HepG2 (cell line): ENCODE results near the gene SEC14L5. TPM values are rescaled to one million over a fixed set of nuclear protein-coding genes. Genes with fewer than 3 reads are reported as not detected.

ENCODE experiments used
- HNRNPL ChIP-seq: fragments of 200-400 bp; formaldehyde crosslinking; IDR thresholded peaks from 2 replicates; pipeline ENCODE4 v1.6.1; 2017; ENCODE audit warnings: mild to moderate bottlenecking, low read depth, low read length
- HOXD1 ChIP-seq: sonication (generic); formaldehyde crosslinking; IDR thresholded peaks from 2 replicates; pipeline ENCODE4 v1.5.0; 2020; ENCODE audit warnings: missing genetic modification reagents
- JARID2 ChIP-seq: sonication (generic); formaldehyde crosslinking; IDR thresholded peaks from 2 replicates; pipeline ENCODE4 v1.8.1; 2023; ENCODE audit warnings: missing genetic modification reagents, inconsistent platforms; ENCODE audit not compliant: insufficient replicate concordance
- KDM3A ChIP-seq: IDR thresholded peaks from 2 replicates; pipeline ENCODE4 v1.6.1; 2018; ENCODE audit warnings: low read depth, missing compliant biosample characterization
- MTF1 ChIP-seq: sonication (generic); formaldehyde crosslinking; IDR thresholded peaks from 2 replicates; pipeline ENCODE4 v1.5.0; 2020; ENCODE audit warnings: missing genetic modification reagents
- MZF1 ChIP-seq: sonication (generic); formaldehyde crosslinking; IDR thresholded peaks from 2 replicates; pipeline ENCODE4 v1.8.1; 2023; ENCODE audit warnings: mild to moderate bottlenecking, missing genetic modification reagents, borderline replicate concordance
- NFKB2 ChIP-seq: sonication (generic); formaldehyde crosslinking; IDR thresholded peaks from 2 replicates; pipeline ENCODE4 v1.4.0; 2020; ENCODE audit warnings: missing genetic modification reagents, borderline replicate concordance
- RFXAP ChIP-seq: sonication (generic); formaldehyde crosslinking; IDR thresholded peaks from 2 replicates; pipeline ENCODE4 v1.4.0; 2020; ENCODE audit warnings: missing genetic modification reagents, borderline replicate concordance
- SRSF4 ChIP-seq: fragments of 200-400 bp; formaldehyde crosslinking; IDR thresholded peaks from one replicate; pipeline ENCODE4 v1.6.1; 2018; ENCODE audit warnings: mild to moderate bottlenecking, low read depth, low read length, moderate library complexity; ENCODE audit not compliant: poor library complexity, severe bottlenecking
- YEATS2 ChIP-seq: sonication (generic); formaldehyde crosslinking; IDR thresholded peaks from 2 replicates; pipeline ENCODE4 v1.4.0; 2020; ENCODE audit warnings: missing genetic modification reagents, borderline replicate concordance
- ZBTB21 ChIP-seq: sonication (generic); formaldehyde crosslinking; IDR thresholded peaks from 2 replicates; pipeline ENCODE4 v1.4.0; 2020; ENCODE audit warnings: missing genetic modification reagents
- ZNF431 ChIP-seq: sonication (generic); formaldehyde crosslinking; IDR thresholded peaks from 2 replicates; pipeline ENCODE4 v1.9.0; 2022; ENCODE audit warnings: missing genetic modification reagents, low read depth, mild to moderate bottlenecking, borderline replicate concordance
- ZNF766 ChIP-seq: sonication (generic); formaldehyde crosslinking; IDR thresholded peaks from 2 replicates; pipeline ENCODE4 v1.5.0; 2020; ENCODE audit warnings: missing genetic modification reagents, borderline replicate concordance
- polyA plus RNA-seq, 8 experiments: library from polyadenylated mRNA; depleted of rRNA in 3 of 8; stranded (reverse) in 7 of 8; unstranded in 1 of 8; fragments of >200 nt; fragmentation: Illumina TruSeq in 4 of 8; extraction: Trizol in 4 of 8; gene quantifications; 2 replicates each; pipeline versions ENCODE4 v1.2.1 to v1.2.3, GENCODE V29; 2011 to 2016; ENCODE audit warnings: low read depth in 4 of 8, missing spikeins in 1 of 8, mixed read lengths in 1 of 8; ENCODE audit not compliant: insufficient read depth in 1 of 8
- total RNA-seq, 5 experiments: library from RNA; depleted of rRNA; stranded (reverse); fragments of >200 nt; fragmentation: Illumina TruSeq; extraction: Trizol; gene quantifications; 2 replicates each; pipeline ENCODE4 v1.2.3, GENCODE V29; 2016; ENCODE audit warnings: low read depth in 1 of 5
- TF ChIP-seq, protein P1 (sequence below): sonication (generic); formaldehyde crosslinking; IDR thresholded peaks from 2 replicates; pipeline ENCODE4 v1.8.1; 2022; ENCODE audit warnings: mild to moderate bottlenecking, missing genetic modification reagents
- TF ChIP-seq, protein P2 (sequence below): sonication (generic); formaldehyde crosslinking; IDR thresholded peaks from 2 replicates; pipeline ENCODE4 v1.4.0; 2020; ENCODE audit warnings: missing genetic modification reagents
- TF ChIP-seq, protein P3 (sequence below): IDR thresholded peaks from 2 replicates; pipeline ENCODE4 v1.6.1; 2016; ENCODE audit warnings: mild to moderate bottlenecking, missing biosample characterization, missing genetic modification reagents
- TF ChIP-seq, protein P4 (sequence below): sonication (generic); formaldehyde crosslinking; conservative IDR thresholded peaks from 2 replicates; pipeline ENCODE4 v1.8.0; 2022; ENCODE audit warnings: missing genetic modification reagents
- TF ChIP-seq, protein P5 (sequence below): sonication (generic); formaldehyde crosslinking; IDR thresholded peaks from 2 replicates; pipeline ENCODE4 v1.4.0; 2020; ENCODE audit warnings: missing genetic modification reagents
- TF ChIP-seq, protein P6 (sequence below): sonication (generic); formaldehyde crosslinking; IDR thresholded peaks from 2 replicates; pipeline ENCODE4 v1.4.0; 2020; ENCODE audit warnings: missing genetic modification reagents
- TF ChIP-seq, protein P7 (sequence below): sonication (generic); formaldehyde crosslinking; conservative IDR thresholded peaks from 2 replicates; pipeline ENCODE4 v1.5.0; 2020; ENCODE audit warnings: missing genetic modification reagents

The SEC14L5 gene
- total and polyA plus RNA-seq, 2 of the 13 experiments (the other 11 are each of a cell fraction or from before 2014, with no cell fraction given): 0.40 to 0.42 TPM

DNA sequence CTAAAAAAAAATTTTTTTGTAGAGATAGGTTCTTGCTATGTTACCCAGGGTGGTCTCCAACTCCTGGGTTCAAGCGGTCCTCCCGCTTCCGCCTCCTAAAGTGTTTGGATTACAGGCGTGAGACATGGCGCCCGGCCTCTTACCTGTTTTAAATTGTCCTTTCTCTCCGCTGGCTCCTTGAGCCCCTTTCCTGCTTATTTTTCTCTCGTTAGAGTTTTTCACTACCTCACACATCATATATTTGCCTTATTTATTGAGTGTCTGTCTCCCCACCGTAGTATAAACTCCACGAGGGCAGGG lies 760 bp upstream of the SEC14L5 start (continued):
- TF ChIP-seq JARID2 (CRISPR knock-in tag) (no peak), MTF1 (CRISPR knock-in tag) (no peak), MZF1 (CRISPR knock-in tag) (no peak), ZNF431 (CRISPR knock-in tag) (no peak), KDM3A (CRISPR knock-in tag) (no peak), HOXD1 (CRISPR knock-in tag) (no peak), NFKB2 (CRISPR knock-in tag) (no peak), RFXAP (CRISPR knock-in tag) (no peak), HNRNPL (no peak), SRSF4 (no peak), YEATS2 (CRISPR knock-in tag) (no peak), ZBTB21 (CRISPR knock-in tag) (no peak), ZNF766 (CRISPR knock-in tag) (no peak)
- TF ChIP-seq, protein P1, sequence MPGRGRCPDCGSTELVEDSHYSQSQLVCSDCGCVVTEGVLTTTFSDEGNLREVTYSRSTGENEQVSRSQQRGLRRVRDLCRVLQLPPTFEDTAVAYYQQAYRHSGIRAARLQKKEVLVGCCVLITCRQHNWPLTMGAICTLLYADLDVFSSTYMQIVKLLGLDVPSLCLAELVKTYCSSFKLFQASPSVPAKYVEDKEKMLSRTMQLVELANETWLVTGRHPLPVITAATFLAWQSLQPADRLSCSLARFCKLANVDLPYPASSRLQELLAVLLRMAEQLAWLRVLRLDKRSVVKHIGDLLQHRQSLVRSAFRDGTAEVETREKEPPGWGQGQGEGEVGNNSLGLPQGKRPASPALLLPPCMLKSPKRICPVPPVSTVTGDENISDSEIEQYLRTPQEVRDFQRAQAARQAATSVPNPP (CRISPR knock-in tag): no peak
- TF ChIP-seq, protein P2, sequence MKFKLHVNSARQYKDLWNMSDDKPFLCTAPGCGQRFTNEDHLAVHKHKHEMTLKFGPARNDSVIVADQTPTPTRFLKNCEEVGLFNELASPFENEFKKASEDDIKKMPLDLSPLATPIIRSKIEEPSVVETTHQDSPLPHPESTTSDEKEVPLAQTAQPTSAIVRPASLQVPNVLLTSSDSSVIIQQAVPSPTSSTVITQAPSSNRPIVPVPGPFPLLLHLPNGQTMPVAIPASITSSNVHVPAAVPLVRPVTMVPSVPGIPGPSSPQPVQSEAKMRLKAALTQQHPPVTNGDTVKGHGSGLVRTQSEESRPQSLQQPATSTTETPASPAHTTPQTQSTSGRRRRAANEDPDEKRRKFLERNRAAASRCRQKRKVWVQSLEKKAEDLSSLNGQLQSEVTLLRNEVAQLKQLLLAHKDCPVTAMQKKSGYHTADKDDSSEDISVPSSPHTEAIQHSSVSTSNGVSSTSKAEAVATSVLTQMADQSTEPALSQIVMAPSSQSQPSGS (CRISPR knock-in tag): no peak
- TF ChIP-seq, protein P3, sequence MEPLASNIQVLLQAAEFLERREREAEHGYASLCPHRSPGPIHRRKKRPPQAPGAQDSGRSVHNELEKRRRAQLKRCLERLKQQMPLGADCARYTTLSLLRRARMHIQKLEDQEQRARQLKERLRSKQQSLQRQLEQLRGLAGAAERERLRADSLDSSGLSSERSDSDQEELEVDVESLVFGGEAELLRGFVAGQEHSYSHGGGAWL (CRISPR knock-in tag): no peak
- TF ChIP-seq, protein P4, sequence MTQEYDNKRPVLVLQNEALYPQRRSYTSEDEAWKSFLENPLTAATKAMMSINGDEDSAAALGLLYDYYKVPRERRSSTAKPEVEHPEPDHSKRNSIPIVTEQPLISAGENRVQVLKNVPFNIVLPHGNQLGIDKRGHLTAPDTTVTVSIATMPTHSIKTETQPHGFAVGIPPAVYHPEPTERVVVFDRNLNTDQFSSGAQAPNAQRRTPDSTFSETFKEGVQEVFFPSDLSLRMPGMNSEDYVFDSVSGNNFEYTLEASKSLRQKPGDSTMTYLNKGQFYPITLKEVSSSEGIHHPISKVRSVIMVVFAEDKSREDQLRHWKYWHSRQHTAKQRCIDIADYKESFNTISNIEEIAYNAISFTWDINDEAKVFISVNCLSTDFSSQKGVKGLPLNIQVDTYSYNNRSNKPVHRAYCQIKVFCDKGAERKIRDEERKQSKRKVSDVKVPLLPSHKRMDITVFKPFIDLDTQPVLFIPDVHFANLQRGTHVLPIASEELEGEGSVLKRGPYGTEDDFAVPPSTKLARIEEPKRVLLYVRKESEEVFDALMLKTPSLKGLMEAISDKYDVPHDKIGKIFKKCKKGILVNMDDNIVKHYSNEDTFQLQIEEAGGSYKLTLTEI: no peak
- TF ChIP-seq, protein P5, sequence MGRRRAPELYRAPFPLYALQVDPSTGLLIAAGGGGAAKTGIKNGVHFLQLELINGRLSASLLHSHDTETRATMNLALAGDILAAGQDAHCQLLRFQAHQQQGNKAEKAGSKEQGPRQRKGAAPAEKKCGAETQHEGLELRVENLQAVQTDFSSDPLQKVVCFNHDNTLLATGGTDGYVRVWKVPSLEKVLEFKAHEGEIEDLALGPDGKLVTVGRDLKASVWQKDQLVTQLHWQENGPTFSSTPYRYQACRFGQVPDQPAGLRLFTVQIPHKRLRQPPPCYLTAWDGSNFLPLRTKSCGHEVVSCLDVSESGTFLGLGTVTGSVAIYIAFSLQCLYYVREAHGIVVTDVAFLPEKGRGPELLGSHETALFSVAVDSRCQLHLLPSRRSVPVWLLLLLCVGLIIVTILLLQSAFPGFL (CRISPR knock-in tag): no peak
- TF ChIP-seq, protein P6, sequence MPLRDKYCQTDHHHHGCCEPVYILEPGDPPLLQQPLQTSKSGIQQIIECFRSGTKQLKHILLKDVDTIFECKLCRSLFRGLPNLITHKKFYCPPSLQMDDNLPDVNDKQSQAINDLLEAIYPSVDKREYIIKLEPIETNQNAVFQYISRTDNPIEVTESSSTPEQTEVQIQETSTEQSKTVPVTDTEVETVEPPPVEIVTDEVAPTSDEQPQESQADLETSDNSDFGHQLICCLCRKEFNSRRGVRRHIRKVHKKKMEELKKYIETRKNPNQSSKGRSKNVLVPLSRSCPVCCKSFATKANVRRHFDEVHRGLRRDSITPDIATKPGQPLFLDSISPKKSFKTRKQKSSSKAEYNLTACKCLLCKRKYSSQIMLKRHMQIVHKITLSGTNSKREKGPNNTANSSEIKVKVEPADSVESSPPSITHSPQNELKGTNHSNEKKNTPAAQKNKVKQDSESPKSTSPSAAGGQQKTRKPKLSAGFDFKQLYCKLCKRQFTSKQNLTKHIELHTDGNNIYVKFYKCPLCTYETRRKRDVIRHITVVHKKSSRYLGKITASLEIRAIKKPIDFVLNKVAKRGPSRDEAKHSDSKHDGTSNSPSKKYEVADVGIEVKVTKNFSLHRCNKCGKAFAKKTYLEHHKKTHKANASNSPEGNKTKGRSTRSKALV (CRISPR knock-in tag): no peak
- TF ChIP-seq, protein P7, sequence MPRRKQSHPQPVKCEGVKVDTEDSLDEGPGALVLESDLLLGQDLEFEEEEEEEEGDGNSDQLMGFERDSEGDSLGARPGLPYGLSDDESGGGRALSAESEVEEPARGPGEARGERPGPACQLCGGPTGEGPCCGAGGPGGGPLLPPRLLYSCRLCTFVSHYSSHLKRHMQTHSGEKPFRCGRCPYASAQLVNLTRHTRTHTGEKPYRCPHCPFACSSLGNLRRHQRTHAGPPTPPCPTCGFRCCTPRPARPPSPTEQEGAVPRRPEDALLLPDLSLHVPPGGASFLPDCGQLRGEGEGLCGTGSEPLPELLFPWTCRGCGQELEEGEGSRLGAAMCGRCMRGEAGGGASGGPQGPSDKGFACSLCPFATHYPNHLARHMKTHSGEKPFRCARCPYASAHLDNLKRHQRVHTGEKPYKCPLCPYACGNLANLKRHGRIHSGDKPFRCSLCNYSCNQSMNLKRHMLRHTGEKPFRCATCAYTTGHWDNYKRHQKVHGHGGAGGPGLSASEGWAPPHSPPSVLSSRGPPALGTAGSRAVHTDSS (CRISPR knock-in tag): no peak
